Vagina (tissue), 2 donors: ENCODE data around the gene SELP.

Experiments
- POLR2A ChIP-seq, 2 donors: fragments of 450-650 bp; IDR thresholded peaks; one replicate each; pipeline ENCODE4 v1.6.1; 2017; ENCODE audit warnings: antibody characterized with exemption in 2 of 2, mild to moderate bottlenecking in 2 of 2, moderate library complexity in 2 of 2
- TF ChIP-seq, protein P1 (sequence below), 3 experiments: fragments of 450-650 bp in 2 of 3; fragments of 200-600 bp in 1 of 3; sonication (generic) in 1 of 3; IDR thresholded peaks; one replicate each; pipeline ENCODE4 v1.5.1; 2017 to 2019; ENCODE audit warnings: antibody characterized with exemption in 3 of 3, mild to moderate bottlenecking in 2 of 3, moderate library complexity in 2 of 3

- TF ChIP-seq, protein P1, sequence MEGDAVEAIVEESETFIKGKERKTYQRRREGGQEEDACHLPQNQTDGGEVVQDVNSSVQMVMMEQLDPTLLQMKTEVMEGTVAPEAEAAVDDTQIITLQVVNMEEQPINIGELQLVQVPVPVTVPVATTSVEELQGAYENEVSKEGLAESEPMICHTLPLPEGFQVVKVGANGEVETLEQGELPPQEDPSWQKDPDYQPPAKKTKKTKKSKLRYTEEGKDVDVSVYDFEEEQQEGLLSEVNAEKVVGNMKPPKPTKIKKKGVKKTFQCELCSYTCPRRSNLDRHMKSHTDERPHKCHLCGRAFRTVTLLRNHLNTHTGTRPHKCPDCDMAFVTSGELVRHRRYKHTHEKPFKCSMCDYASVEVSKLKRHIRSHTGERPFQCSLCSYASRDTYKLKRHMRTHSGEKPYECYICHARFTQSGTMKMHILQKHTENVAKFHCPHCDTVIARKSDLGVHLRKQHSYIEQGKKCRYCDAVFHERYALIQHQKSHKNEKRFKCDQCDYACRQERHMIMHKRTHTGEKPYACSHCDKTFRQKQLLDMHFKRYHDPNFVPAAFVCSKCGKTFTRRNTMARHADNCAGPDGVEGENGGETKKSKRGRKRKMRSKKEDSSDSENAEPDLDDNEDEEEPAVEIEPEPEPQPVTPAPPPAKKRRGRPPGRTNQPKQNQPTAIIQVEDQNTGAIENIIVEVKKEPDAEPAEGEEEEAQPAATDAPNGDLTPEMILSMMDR (IDR thresholded peaks at IDR 0.05), result no peak
- TF ChIP-seq POLR2A (IDR thresholded peaks at IDR 0.05), result no peak
Measured at GRCh38 chr1:169574336-169574735, 55.6 kb downstream of the SELP start.
